Measurements from ENCODE around the gene CCDC174. TPM values are rescaled to one million over a fixed set of nuclear protein-coding genes. Genes with fewer than 3 reads are reported as not detected.

Gene CCDC174
- total RNA-seq, 4 donors from 2014 or later: 21.2 to 30.1 (median 25.5) TPM

GRCh38 chr3:14645453-14645852 is 6.1 kb upstream of the CCDC174 start:
- H3K36me3 ChIP-seq: no peaks in the 10 kb centered on the region
- H3K27me3 ChIP-seq: no peaks in the 10 kb centered on the region
- intact Hi-C loops (cut with DNase I): loop anchor here (10.0 kb wide), 1 partner anchor 269 kb away; no protein-coding TSS in a partner anchor
- H3K9me3 ChIP-seq: no peaks in the 10 kb centered on the region
- no peak for DNase-seq
- H3K4me3 ChIP-seq (replicated peaks in 1 of 3): no peak overlapping the region
- WGBS, 2 donors: 86 to 87% methylated on average over 5 of the region's 5 CpGs
- H3K27ac ChIP-seq: no peak overlapping the region
- peaks cover 0 to 2% of the 10 kb centered on the region in 2 donors for H3K4me1 ChIP-seq
- TF ChIP-seq POLR2A (IDR thresholded peaks at IDR 0.05) (no peak), CTCF (IDR thresholded peaks at IDR 0.05) (no peak)

- H3K36me3 ChIP-seq: no peaks in the 10 kb centered on the region
- H3K27me3 ChIP-seq: no peaks in the 10 kb centered on the region
- no peak overlapping the region for H3K4me3 ChIP-seq (replicated peaks in 1 of 3)
- peaks cover 0 to 8% of the 10 kb centered on the region in 2 donors for H3K4me1 ChIP-seq
- WGBS, 2 donors: 84 to 90% methylated on average over 6 of the region's 6 CpGs
- intact Hi-C loops (cut with DNase I): loop anchor here (10.0 kb wide), 1 partner anchor 269 kb away; no protein-coding TSS in a partner anchor
- no peak overlapping the region for H3K27ac ChIP-seq
- no peak for DNase-seq
- no peak for TF ChIP-seq CTCF (IDR thresholded peaks at IDR 0.05)
- H3K9me3 ChIP-seq: no peaks in the 10 kb centered on the region
Observed at GRCh38 chr3:14646131-14646573, 5.4 kb upstream of the CCDC174 start.

- DNase-seq: no peak
- Histone ChIP-seq H3K4me3 (replicated peaks in 1 of 3) (no peak overlapping the region), H3K27ac (no peak overlapping the region), H3K4me1 (peaks cover 0 to 8% of the 10 kb centered on the region in 2 donors), H3K36me3 (no peaks in the 10 kb centered on the region), H3K9me3 (no peaks in the 10 kb centered on the region), H3K27me3 (no peaks in the 10 kb centered on the region)
- TF ChIP-seq POLR2A (IDR thresholded peaks at IDR 0.05): no peak
- no peak for TF ChIP-seq CTCF (IDR thresholded peaks at IDR 0.05)
- 78 to 81% methylated on average over 9 of the region's 9 CpGs for WGBS, 2 donors
- intact Hi-C loops (cut with DNase I): loop anchor here (10.0 kb wide), 1 partner anchor 268 kb away; no protein-coding TSS in a partner anchor
Observed at GRCh38 chr3:14646589-14647413, 4.8 kb upstream of the CCDC174 start.

GRCh38 chr3:14647976-14648955 is 3.3 kb upstream of the CCDC174 start:
- Histone ChIP-seq H3K36me3 (no peaks in the 10 kb centered on the region), H3K4me3 (replicated peaks in 1 of 3) (no peak overlapping the region), H3K4me1 (peaks cover 9 to 17% of the 10 kb centered on the region in 2 donors), H3K27ac (no peak overlapping the region), H3K9me3 (no peaks in the 10 kb centered on the region), H3K27me3 (no peaks in the 10 kb centered on the region)
- TF ChIP-seq POLR2A (IDR thresholded peaks at IDR 0.05) (no peak), CTCF (IDR thresholded peaks at IDR 0.05) (no peak)
- intact Hi-C loops (cut with DNase I): loop anchor here (10.0 kb wide), 1 partner anchor 267 kb away; no protein-coding TSS in a partner anchor
- DNase-seq: no peak
- WGBS, 2 donors: 73 to 76% methylated on average over 19 of the region's 19 CpGs

Data from thyroid gland (tissue), 4 donors.